ENCODE data around the gene TMEFF2. TPM values are rescaled to one million over a fixed set of nuclear protein-coding genes. Genes with fewer than 3 reads are reported as not detected.
"Not testable (repeated sequence)": the region's sequence is repeated elsewhere in the genome, so short reads cannot be mapped to it uniquely, and the experiment has no call there.

Gene TMEFF2
- total and polyA plus RNA-seq, 2 donors from 2014 or later, result not detected

DNA sequence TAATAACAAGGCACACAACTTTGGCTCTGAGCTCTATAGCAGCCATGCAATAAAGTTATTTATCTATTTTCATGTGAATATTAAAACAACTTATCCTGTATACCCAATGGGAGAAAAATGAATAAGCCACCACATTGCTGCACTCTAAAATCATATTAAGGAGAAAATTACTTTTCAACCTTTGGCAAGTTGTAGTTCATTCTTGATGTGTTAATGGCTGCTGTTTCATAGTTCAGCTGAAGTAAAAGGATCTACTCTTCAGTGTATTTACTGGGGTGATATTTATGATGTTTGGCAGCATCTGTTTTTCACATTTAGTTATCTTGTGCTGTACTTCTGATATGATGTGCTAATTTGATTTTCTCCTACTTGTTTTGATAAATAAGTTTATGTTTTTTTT, 71.8 kb downstream of the TMEFF2 start:
- no peak for FAIRE-seq
- H3K4me1 ChIP-seq (ENCODE audit: control insufficient read depth in 2 of 3, insufficient read depth in 2 of 3, low read depth in 1 of 3, low read length in 3 of 3), result no peaks in the 10 kb centered on the region
- no peak overlapping the region for H3K4me3 ChIP-seq (ENCODE audit: low read length in 3 of 3)
- no peaks in the 10 kb centered on the region for H3K27me3 ChIP-seq (ENCODE audit: control insufficient read depth, insufficient read depth, low read length)
- no peak for DNase-seq
- no peaks in the 10 kb centered on the region for H3K9me3 ChIP-seq (ENCODE audit: control insufficient read depth in 2 of 3, insufficient read depth in 1 of 3, low read length in 3 of 3)
- no peaks in the 10 kb centered on the region for H3K36me3 ChIP-seq (ENCODE audit: control insufficient read depth in 2 of 3, insufficient read depth in 3 of 3, low read length in 3 of 3)
- TF ChIP-seq, protein P1, sequence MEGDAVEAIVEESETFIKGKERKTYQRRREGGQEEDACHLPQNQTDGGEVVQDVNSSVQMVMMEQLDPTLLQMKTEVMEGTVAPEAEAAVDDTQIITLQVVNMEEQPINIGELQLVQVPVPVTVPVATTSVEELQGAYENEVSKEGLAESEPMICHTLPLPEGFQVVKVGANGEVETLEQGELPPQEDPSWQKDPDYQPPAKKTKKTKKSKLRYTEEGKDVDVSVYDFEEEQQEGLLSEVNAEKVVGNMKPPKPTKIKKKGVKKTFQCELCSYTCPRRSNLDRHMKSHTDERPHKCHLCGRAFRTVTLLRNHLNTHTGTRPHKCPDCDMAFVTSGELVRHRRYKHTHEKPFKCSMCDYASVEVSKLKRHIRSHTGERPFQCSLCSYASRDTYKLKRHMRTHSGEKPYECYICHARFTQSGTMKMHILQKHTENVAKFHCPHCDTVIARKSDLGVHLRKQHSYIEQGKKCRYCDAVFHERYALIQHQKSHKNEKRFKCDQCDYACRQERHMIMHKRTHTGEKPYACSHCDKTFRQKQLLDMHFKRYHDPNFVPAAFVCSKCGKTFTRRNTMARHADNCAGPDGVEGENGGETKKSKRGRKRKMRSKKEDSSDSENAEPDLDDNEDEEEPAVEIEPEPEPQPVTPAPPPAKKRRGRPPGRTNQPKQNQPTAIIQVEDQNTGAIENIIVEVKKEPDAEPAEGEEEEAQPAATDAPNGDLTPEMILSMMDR (IDR thresholded peaks at IDR 0.05; ENCODE audit: borderline replicate concordance, extremely low read depth, insufficient read depth), result no peak
- intact Hi-C loops (cut with DNase I), result no loop called here
- H3K27ac ChIP-seq (ENCODE audit: low read depth in 2 of 2, low read length in 2 of 2), result no peak overlapping the region
- H3K9ac ChIP-seq (ENCODE audit: low read length in 3 of 3), result no peak overlapping the region

- Histone ChIP-seq H3K27me3 (ENCODE audit: control insufficient read depth, insufficient read depth, low read length) (no peaks in the 10 kb centered on the region), H3K9me3 (ENCODE audit: control insufficient read depth in 2 of 3, insufficient read depth in 1 of 3, low read length in 3 of 3) (no peaks in the 10 kb centered on the region), H3K36me3 (ENCODE audit: control insufficient read depth in 2 of 3, insufficient read depth in 3 of 3, low read length in 3 of 3) (no peaks in the 10 kb centered on the region), H3K9ac (ENCODE audit: low read length in 3 of 3) (no peak overlapping the region), H3K27ac (ENCODE audit: low read depth in 2 of 2, low read length in 2 of 2) (no peak overlapping the region), H3K4me1 (ENCODE audit: control insufficient read depth in 2 of 3, insufficient read depth in 2 of 3, low read depth in 1 of 3, low read length in 3 of 3) (no peaks in the 10 kb centered on the region), H3K4me3 (ENCODE audit: low read length in 3 of 3) (no peak overlapping the region)
- no peak for DNase-seq
- intact Hi-C loops (cut with DNase I), result no loop called here
- TF ChIP-seq, protein P1 (IDR thresholded peaks at IDR 0.05; ENCODE audit: borderline replicate concordance, extremely low read depth, insufficient read depth), result no peak
- FAIRE-seq, result no peak
Observed at GRCh38 chr2:192122141-192122540, 72.6 kb downstream of the TMEFF2 start.

- Histone ChIP-seq H3K4me3 (ENCODE audit: low read length in 3 of 3) (no peak overlapping the region), H3K4me1 (ENCODE audit: control insufficient read depth in 2 of 3, insufficient read depth in 2 of 3, low read depth in 1 of 3, low read length in 3 of 3) (no peaks in the 10 kb centered on the region), H3K27ac (ENCODE audit: low read depth in 2 of 2, low read length in 2 of 2) (no peak overlapping the region), H3K27me3 (ENCODE audit: control insufficient read depth, insufficient read depth, low read length) (no peaks in the 10 kb centered on the region), H3K9me3 (ENCODE audit: control insufficient read depth in 2 of 3, insufficient read depth in 1 of 3, low read length in 3 of 3) (peaks cover 0 to 4% (median 0%) of the 10 kb centered on the region in 3 donors), H3K9ac (ENCODE audit: low read length in 3 of 3) (no peak overlapping the region), H3K36me3 (ENCODE audit: control insufficient read depth in 2 of 3, insufficient read depth in 3 of 3, low read length in 3 of 3) (no peaks in the 10 kb centered on the region)
- FAIRE-seq (no peak), DNase-seq (no peak)
- TF ChIP-seq, protein P1 (IDR thresholded peaks at IDR 0.05; ENCODE audit: borderline replicate concordance, extremely low read depth, insufficient read depth), result no peak
- intact Hi-C loops (cut with DNase I), result no loop called here
Observed at GRCh38 chr2:192119536-192119935, 75.2 kb downstream of the TMEFF2 start.

GRCh38 chr2:192117705-192118104, 77.0 kb downstream of the TMEFF2 start:
- no peaks in the 10 kb centered on the region for H3K27me3 ChIP-seq (ENCODE audit: control insufficient read depth, insufficient read depth, low read length)
- no peaks in the 10 kb centered on the region for H3K36me3 ChIP-seq (ENCODE audit: control insufficient read depth in 2 of 3, insufficient read depth in 3 of 3, low read length in 3 of 3)
- no peak overlapping the region for H3K9ac ChIP-seq (ENCODE audit: low read length in 3 of 3)
- no peak overlapping the region for H3K4me3 ChIP-seq (ENCODE audit: low read length in 3 of 3)
- peaks cover 0 to 4% (median 0%) of the 10 kb centered on the region in 3 donors for H3K9me3 ChIP-seq (ENCODE audit: control insufficient read depth in 2 of 3, insufficient read depth in 1 of 3, low read length in 3 of 3)
- H3K4me1 ChIP-seq (ENCODE audit: control insufficient read depth in 2 of 3, insufficient read depth in 2 of 3, low read depth in 1 of 3, low read length in 3 of 3), result no peaks in the 10 kb centered on the region
- no peak overlapping the region for H3K27ac ChIP-seq (ENCODE audit: low read depth in 2 of 2, low read length in 2 of 2)
- FAIRE-seq, result no peak
- intact Hi-C loops (cut with DNase I), result no loop called here
- no peak for DNase-seq
- TF ChIP-seq, protein P1 (IDR thresholded peaks at IDR 0.05; ENCODE audit: borderline replicate concordance, extremely low read depth, insufficient read depth), result no peak

DNA sequence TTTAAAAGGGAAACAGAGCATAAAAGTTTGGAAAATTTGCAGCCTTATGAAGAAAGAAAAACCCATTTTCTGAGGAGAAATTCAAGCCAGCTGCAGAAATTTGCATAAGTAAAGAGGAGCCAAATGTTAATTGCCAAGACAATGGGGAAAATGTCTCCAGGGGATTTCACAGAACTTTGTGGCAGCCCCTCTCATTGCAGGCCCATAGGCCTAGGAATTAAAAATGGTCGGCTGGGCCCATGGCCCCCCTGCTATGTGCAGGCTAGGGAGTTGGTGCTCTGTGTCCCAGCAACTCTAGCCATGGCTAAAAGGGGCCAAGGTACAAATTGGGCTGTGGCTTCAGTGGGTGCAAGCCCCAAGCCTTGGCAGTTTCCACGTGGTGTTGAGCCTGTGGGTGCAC, 83.2 kb downstream of the TMEFF2 start:
- H3K9ac ChIP-seq (ENCODE audit: low read length in 3 of 3); H3K27ac ChIP-seq (ENCODE audit: low read depth in 2 of 2, low read length in 2 of 2); H3K9me3 ChIP-seq (ENCODE audit: control insufficient read depth in 2 of 3, insufficient read depth in 1 of 3, low read length in 3 of 3); H3K4me3 ChIP-seq (ENCODE audit: low read length in 3 of 3); H3K36me3 ChIP-seq (ENCODE audit: control insufficient read depth in 2 of 3, insufficient read depth in 3 of 3, low read length in 3 of 3); H3K27me3 ChIP-seq (ENCODE audit: control insufficient read depth, insufficient read depth, low read length); FAIRE-seq; intact Hi-C loops (cut with DNase I); H3K4me1 ChIP-seq (ENCODE audit: control insufficient read depth in 2 of 3, insufficient read depth in 2 of 3, low read depth in 1 of 3, low read length in 3 of 3); DNase-seq: not testable (repeated sequence)
